HepG2 (cell line): ENCODE results near the gene KIAA0825. TPM values are rescaled to one million over a fixed set of nuclear protein-coding genes. Genes with fewer than 3 reads are reported as not detected.

ENCODE experiments used
- DMAP1 ChIP-seq: IDR thresholded peaks from 2 replicates; pipeline ENCODE4 v1.6.1; 2016
- FOXA3 ChIP-seq: IDR thresholded peaks from 2 replicates; pipeline ENCODE4 v1.6.1; 2016; ENCODE audit warnings: missing genetic modification reagents, missing compliant biosample characterization
- GZF1 ChIP-seq: sonication (generic); formaldehyde crosslinking; IDR thresholded peaks from 2 replicates; pipeline ENCODE4 v1.5.1; 2020; ENCODE audit warnings: mild to moderate bottlenecking, missing genetic modification reagents
- KIAA2018 ChIP-seq: sonication (generic); formaldehyde crosslinking; IDR thresholded peaks from 2 replicates; pipeline ENCODE4 v1.5.0; 2020; ENCODE audit warnings: mild to moderate bottlenecking, missing genetic modification reagents, borderline replicate concordance
- NKX3-1 ChIP-seq: sonication (generic); formaldehyde crosslinking; IDR thresholded peaks from 2 replicates; pipeline ENCODE4 v1.5.0; 2020; ENCODE audit warnings: missing genetic modification reagents
- RELA ChIP-seq: sonication (generic); formaldehyde crosslinking; IDR thresholded peaks from 2 replicates; pipeline ENCODE4 v1.4.0; 2020; ENCODE audit warnings: missing genetic modification reagents
- RFX1 ChIP-seq: fragments of 450-650 bp; IDR thresholded peaks from 2 replicates; pipeline ENCODE4 v1.6.1; 2017
- SIN3A ChIP-seq: IDR thresholded peaks from 2 replicates; pipeline ENCODE4 v1.6.1; 2011; ENCODE audit warnings: low read depth, mild to moderate bottlenecking, control low read depth, low read length, borderline replicate concordance
- ZBTB21 ChIP-seq: sonication (generic); formaldehyde crosslinking; IDR thresholded peaks from 2 replicates; pipeline ENCODE4 v1.4.0; 2020; ENCODE audit warnings: missing genetic modification reagents
- ZBTB42 ChIP-seq: sonication (generic); formaldehyde crosslinking; IDR thresholded peaks from 2 replicates; pipeline ENCODE4 v1.5.0; 2020; ENCODE audit warnings: mild to moderate bottlenecking, missing genetic modification reagents
- ZIK1 ChIP-seq: sonication (generic); formaldehyde crosslinking; IDR thresholded peaks from 2 replicates; pipeline ENCODE4 v1.5.0; 2020; ENCODE audit warnings: mild to moderate bottlenecking, low read depth, missing genetic modification reagents, borderline replicate concordance
- ZNF329 ChIP-seq: sonication (generic); formaldehyde crosslinking; IDR thresholded peaks from 2 replicates; pipeline ENCODE4 v1.9.0; 2021; ENCODE audit warnings: low read depth, mild to moderate bottlenecking, missing genetic modification reagents
- ZNF629 ChIP-seq: sonication (generic); formaldehyde crosslinking; conservative IDR thresholded peaks from 2 replicates; pipeline ENCODE4 v1.5.0; 2020; ENCODE audit warnings: missing genetic modification reagents
- ZSCAN31 ChIP-seq: sonication (generic); formaldehyde crosslinking; IDR thresholded peaks from 2 replicates; pipeline ENCODE4 v1.5.0; 2020; ENCODE audit warnings: low read depth, mild to moderate bottlenecking, missing genetic modification reagents
- polyA plus RNA-seq, 8 experiments: library from polyadenylated mRNA; depleted of rRNA in 3 of 8; stranded (reverse) in 7 of 8; unstranded in 1 of 8; fragments of >200 nt; fragmentation: Illumina TruSeq in 4 of 8; extraction: Trizol in 4 of 8; gene quantifications; 2 replicates each; pipeline versions ENCODE4 v1.2.1 to v1.2.3, GENCODE V29; 2011 to 2016; ENCODE audit warnings: low read depth in 4 of 8, missing spikeins in 1 of 8, mixed read lengths in 1 of 8; ENCODE audit not compliant: insufficient read depth in 1 of 8
- total RNA-seq, 5 experiments: library from RNA; depleted of rRNA; stranded (reverse); fragments of >200 nt; fragmentation: Illumina TruSeq; extraction: Trizol; gene quantifications; 2 replicates each; pipeline ENCODE4 v1.2.3, GENCODE V29; 2016; ENCODE audit warnings: low read depth in 1 of 5
- TF ChIP-seq, protein P1 (sequence below), 2 experiments: sonication (generic) in 1 of 2; formaldehyde crosslinking in 1 of 2; IDR thresholded peaks; 2 replicates each; pipeline versions ENCODE4 v1.6.1 to v1.9.0; 2014 to 2022; ENCODE audit warnings: antibody characterized with exemption in 1 of 2, borderline replicate concordance in 1 of 2, inconsistent platforms in 1 of 2, low read depth in 1 of 2, missing genetic modification reagents in 1 of 2

KIAA0825 gene
- total and polyA plus RNA-seq, 2 of the 13 experiments (the other 11 are each of a cell fraction or from before 2014, with no cell fraction given), result 0.05 to 0.51 TPM

GRCh38 chr5:94618493-94619328 is at the start of gene KIAA0825, which contains the start of gene SLF1 (continued):
- TF ChIP-seq SIN3A (peak; percentile 99), ZBTB42 (CRISPR knock-in tag) (peak; percentile 49; the same call in 1 of the 2 replicates), ZNF329 (CRISPR knock-in tag) (peak; percentile 61), FOXA3 (peak; percentile 41; the same call in 1 of the 2 replicates), ZIK1 (CRISPR knock-in tag) (peak; percentile 75; the same call in 1 of the 2 replicates), ZNF629 (no peak), ZSCAN31 (no peak), GZF1 (CRISPR knock-in tag) (peak; percentile 79; the same call in 1 of the 2 replicates), DMAP1 (peak; percentile 80; the same call in 1 of the 2 replicates), RELA (0 out of 2 replicates have a peak, but pooled peaks have one; percentile 5), KIAA2018 (CRISPR knock-in tag) (0 out of 2 replicates have a peak, but pooled peaks have one; percentile 73), RFX1 (peak; percentile 85), ZBTB21 (no peak), NKX3-1 (CRISPR knock-in tag) (no peak; the same call in 1 of the 2 replicates)
- TF ChIP-seq, protein P1, sequence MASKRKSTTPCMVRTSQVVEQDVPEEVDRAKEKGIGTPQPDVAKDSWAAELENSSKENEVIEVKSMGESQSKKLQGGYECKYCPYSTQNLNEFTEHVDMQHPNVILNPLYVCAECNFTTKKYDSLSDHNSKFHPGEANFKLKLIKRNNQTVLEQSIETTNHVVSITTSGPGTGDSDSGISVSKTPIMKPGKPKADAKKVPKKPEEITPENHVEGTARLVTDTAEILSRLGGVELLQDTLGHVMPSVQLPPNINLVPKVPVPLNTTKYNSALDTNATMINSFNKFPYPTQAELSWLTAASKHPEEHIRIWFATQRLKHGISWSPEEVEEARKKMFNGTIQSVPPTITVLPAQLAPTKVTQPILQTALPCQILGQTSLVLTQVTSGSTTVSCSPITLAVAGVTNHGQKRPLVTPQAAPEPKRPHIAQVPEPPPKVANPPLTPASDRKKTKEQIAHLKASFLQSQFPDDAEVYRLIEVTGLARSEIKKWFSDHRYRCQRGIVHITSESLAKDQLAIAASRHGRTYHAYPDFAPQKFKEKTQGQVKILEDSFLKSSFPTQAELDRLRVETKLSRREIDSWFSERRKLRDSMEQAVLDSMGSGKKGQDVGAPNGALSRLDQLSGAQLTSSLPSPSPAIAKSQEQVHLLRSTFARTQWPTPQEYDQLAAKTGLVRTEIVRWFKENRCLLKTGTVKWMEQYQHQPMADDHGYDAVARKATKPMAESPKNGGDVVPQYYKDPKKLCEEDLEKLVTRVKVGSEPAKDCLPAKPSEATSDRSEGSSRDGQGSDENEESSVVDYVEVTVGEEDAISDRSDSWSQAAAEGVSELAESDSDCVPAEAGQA (IDR thresholded peaks at IDR 0.05; ENCODE audit: low read depth), result peak; percentile 24; the same call in 1 of the 2 replicates
- TF ChIP-seq, protein P1 (CRISPR knock-in tag; IDR thresholded peaks at IDR 0.05; ENCODE audit: borderline replicate concordance), result no peak
